ENCODE results near the gene GNAI2.

The GNAI2 gene

DNA sequence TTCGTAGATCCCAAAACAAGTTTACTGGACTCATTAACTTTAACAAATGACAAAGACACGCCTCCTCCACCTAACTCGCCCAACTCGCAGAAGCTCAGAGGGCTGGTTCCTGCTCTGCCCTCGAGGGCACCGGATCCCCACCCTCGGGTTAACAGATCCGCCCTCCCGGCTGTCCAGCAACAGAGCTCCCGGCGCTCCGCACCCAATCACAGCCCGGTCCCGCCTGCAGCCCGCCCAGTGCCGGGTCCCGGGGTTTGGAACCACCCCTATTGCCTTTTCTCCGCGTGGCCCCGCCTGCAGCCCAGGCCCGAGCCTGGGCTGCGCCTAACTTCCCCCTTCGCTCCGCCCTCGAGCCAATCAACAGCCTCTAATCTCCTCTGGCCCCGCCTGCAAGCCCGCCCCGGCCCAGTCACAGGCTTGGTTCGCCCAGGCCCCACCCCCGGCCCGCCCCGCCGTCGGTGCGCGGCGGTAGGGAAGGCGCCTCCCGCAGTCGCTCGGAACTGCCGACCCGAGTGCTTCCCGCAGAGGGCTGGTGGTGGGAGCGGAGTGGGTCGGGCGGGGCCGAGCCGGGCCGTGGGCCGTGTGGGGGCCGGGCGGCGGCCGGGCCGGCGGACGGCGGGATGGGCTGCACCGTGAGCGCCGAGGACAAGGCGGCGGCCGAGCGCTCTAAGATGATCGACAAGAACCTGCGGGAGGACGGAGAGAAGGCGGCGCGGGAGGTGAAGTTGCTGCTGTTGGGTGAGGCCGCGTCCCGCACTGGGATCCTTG is at the start of gene GNAI2:
Gene GNAI2 (plus strand): TSS at position 489 of the 768 bp plus-strand sequence. CDS start 132 bp downstream, at position 621.
- peak; percentile 99 for DNase-seq (ENCODE audit: low spot score)

DNA sequence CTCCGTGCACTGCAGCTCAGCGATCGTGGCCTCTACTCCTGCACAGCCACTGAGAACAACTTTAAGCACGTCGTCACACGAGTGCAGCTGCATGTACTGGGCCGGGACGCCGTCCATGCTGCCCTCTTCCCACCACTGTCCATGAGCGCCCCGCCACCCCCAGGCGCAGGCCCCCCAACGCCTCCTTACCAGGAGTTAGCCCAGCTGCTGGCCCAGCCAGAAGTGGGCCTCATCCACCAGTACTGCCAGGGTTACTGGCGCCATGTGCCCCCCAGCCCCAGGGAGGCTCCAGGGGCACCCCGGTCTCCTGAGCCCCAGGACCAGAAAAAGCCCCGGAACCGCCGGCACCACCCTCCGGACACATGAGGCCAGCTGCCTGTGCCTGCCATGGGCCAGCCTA is 48.3 kb upstream of the GNAI2 start:
- no peak for DNase-seq (ENCODE audit: low spot score)

DNA sequence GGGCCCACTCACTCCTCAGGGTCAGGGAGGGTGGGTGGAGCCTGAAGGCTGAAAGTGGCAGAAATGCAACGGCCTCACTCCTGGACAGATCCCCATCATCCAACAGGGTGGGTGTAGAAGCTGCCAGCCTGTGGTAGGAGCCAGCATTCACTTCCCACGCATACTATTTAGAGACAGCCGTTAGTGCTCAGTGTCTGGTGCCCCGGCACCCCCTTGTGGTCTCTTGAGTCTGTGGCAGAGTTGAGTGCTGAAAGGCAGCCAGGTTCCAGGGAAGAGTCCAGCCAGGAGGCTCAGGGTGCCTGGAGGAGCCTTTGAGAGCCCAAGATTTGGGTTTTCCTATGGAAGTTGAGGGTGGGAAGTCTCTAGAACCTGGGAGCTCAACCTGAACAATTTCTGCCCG is 46.7 kb upstream of the GNAI2 start:
- DNase-seq (ENCODE audit: low spot score), result peak; percentile 88

DNA sequence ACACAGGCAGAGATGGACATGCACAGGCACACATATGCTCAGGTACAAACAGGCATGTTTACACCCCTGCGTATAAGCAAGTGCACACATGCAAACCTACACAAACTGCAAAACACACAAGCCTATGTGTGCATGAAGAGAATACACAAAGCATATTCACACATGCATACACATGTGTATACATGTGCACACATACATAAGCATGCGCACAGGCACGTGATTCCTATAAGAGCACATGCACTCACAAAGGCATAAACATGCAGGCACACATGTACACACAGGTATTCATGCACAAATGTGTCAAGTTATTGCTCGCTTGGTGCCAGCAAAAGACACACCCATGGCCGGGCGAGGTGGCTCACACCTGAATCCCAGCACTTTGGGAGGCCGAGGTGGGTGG is 46.0 kb upstream of the GNAI2 start:
- no peak for DNase-seq (ENCODE audit: low spot score)

DNA sequence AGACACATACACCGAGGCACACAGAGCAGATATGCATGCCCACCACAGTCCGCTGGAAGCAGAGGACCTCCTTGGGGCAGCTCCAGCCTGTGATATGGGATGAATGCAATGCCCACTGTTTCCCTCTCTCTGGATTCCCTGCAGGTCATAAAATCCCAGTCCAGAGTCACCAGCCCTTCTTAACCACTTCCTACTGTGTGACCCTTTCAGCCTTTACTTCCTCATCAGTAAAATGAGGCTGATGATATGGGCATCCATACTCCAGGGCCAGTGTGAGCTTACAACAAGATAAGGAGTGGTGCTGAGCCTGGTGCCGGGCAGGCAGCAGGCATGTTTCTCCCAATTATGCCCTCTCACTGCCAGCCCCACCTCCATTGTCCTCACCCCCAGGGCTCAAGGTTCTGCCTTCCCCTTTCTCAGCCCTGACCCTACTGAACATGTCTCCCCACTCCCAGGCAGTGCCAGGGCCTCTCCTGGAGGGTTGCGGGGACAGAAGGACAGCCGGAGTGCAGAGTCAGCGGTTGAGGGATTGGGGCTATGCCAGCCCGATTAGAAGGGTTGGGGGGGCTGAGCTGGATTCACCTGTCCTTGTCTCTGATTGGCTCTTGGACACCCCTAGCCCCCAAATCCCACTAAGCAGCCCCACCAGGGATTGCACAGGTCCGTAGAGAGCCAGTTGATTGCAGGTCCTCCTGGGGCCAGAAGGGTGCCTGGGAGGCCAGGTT is 44.9 kb upstream of the GNAI2 start, which contains the start of gene GNAT1:
Gene GNAT1 (plus strand): TSS at position 675 of the 725 bp plus-strand sequence. CDS start 116 bp downstream, outside the sequence.
- no peak for DNase-seq (ENCODE audit: low spot score)

DNA sequence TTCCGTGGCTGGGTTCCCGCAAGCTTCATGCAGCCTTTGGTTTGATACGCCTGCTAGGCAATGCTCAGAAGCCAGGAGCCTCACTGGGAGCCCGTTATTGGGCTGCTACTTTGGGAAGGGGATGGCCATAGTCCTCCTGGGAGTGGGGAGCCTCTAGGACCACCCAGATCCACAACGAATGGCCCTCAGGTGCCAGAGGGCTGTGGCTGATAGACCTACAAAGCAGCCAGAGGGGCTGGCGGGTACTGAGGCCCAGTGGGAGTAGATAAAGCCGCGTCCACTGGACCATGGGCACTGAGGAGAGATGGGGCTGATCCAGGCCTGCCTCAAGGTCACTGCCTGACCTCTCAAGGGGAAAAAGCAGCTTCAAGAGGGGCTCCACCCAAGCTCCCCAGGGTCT is 43.9 kb upstream of the GNAI2 start:
- DNase-seq (ENCODE audit: low spot score), result no peak

DNA sequence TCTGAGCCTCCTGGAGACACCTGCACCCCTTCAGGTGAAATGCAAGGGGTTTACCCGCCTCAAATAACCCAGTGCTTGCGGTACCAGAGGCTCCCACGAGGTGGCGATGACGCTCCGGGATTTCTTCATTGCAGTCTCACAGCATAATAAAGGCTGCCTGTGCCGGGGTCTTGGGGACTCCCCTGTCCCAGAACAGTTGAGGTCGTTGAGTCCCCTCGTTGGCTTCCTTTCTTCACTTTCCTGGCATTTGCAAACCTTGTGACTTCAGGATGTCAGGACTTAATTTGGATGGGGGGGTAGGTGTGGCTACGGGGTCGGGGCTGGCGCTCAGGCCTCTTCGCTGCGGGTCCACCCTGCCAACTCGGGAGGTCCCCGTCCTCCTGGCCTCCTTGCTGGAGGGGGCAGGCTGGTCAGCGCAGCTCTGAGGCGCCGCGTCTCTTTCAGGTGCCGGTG is 43.3 kb upstream of the GNAI2 start:
- DNase-seq (ENCODE audit: low spot score), result peak; percentile 88

DNA sequence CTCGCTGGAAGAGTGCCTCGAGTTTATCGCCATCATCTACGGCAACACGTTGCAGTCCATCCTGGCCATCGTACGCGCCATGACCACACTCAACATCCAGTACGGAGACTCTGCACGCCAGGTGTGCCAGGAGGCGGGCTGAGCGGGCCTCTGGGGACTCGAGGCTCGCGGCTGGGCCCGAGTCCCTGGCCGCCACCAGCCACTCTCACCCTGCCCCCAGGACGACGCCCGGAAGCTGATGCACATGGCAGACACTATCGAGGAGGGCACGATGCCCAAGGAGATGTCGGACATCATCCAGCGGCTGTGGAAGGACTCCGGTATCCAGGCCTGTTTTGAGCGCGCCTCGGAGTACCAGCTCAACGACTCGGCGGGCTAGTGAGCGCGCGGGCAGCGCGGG is 42.7 kb upstream of the GNAI2 start:
- DNase-seq (ENCODE audit: low spot score), result no peak

DNA sequence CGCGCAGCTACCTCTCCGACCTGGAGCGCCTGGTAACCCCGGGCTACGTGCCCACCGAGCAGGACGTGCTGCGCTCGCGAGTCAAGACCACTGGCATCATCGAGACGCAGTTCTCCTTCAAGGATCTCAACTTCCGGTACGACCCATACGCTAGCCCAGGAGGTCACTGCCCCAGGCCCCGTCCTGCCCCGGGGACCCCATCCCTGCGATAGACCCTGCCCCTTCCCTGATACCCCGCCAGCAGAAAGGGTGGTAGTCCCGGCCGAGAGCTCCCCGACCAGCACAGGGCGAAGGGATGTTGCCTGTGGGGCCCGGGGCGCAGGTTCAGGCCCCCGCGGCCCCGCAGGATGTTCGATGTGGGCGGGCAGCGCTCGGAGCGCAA is 42.3 kb upstream of the GNAI2 start:
- no peak for DNase-seq (ENCODE audit: low spot score)

DNA sequence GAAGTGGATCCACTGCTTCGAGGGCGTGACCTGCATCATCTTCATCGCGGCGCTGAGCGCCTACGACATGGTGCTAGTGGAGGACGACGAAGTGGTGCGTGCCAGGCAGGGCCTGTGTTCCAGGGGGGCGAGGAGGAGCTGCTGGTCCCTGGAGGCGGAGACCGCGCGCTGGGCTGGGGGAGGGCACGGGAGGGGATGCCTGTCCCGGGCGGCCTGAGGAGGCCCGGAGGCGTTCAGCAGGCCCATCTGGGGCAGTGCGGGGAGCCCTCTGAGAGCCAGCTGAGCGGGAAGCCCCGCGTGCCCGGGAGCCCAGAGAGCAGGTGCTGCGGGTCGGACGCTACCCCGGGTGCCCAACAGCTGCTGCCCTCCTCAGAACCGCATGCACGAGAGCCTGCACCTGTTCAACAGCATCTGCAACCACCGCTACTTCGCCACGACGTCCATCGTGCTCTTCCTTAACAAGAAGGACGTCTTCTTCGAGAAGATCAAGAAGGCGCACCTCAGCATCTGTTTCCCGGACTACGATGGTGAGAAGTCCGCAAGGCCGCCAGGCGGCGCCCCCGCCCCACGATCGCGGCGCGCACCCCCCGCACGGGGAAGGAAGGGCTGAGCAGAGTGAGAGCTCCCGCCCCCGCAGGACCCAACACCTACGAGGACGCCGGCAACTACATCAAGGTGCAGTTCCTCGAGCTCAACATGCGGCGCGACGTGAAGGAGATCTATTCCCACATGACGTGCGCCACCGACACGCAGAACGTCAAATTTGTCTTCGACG is 41.7 kb upstream of the GNAI2 start:
- peak; percentile 94 for DNase-seq (ENCODE audit: low spot score)

DNA sequence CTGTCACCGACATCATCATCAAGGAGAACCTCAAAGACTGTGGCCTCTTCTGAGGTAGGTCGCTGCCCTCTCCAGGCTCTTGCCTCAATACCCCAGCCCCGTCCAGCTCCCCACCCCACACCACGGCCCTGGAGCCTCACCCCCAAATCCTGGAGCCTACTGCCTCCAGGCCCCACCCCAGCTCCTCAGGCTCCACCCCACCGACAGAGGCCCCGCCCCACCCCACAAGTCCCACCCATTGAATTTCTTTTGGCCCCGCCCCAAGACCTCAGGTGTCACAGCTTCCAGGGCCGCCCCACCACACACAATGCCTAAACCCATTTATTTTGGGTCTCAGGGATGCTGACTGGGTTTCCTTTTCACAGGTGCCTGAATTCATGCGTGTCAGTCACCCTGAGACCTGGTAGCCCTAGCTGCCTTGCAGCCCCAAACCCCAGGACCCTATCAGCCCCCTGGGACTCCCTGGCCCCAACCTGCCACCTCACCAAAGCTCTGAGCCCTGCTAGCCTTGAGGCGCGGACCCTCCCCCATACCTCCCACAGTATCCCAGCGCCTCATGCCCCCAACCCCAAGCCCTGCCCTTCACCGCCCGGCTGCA is 41.0 kb upstream of the GNAI2 start:
- DNase-seq (ENCODE audit: low spot score), result peak; percentile 72

DNA sequence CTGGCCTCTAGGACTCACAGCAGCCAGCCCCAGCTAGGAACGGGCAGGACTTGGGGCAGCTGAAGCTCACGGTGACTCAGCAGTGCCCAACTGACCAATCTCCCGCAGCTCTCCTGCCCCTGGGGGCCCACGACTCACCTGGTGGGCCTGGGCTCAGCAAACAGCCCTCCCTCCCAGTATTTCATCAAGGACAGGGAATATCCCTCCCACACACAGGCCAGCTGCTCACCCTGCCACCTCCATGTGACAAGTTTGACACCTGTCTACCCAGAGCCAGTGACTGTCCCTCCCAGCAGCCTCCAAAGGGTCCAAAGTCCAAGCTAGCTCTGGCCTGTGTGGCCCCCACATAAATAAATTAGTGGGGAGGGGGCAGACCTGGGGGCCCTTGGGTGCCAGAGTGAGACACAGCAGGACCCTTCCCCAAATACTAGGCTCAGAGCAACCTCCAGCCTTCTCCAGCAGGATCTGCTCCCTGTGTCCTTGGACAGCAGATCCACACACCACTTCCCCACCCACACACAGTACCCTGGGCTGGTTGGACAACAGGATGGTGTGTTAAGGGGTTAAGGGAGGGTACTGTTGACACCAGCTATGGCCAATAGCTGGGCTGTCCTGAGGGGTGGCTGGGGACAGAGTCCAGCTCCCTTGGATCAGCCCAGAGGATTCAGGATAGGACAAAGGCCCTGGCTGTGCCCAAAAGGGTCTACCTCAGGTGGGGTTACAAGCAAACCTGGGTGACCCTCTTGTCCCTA is 40.3 kb upstream of the GNAI2 start:
- peak; percentile 93 for DNase-seq (ENCODE audit: low spot score)

DNA sequence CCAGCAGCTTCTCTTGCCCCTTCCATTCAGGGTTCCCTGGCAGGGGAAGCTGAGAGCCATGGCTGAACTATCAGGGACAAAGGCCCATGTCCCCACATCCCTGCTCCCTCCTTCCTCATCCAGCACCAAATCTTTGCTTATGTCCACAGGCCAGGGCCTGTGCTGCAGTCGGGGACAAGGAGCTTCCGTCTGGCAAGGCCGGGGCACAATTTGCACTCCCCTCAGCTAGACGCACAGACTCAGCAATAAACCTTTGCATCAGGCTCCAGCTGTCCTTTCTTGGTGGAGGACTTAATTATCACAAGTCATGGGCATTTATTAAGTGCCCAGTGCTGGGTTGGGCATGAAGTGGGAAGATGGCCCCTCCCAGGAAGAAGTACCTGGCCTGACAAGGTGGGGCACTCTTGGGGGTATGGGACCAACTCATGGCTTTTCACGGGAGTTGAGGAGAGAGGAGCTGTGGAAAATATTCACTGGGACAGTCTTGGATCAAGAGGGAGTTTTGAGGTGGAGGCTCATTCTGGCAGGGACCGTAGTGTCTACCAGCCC is 39.7 kb upstream of the GNAI2 start:
- DNase-seq (ENCODE audit: low spot score), result peak; percentile 52

DNA sequence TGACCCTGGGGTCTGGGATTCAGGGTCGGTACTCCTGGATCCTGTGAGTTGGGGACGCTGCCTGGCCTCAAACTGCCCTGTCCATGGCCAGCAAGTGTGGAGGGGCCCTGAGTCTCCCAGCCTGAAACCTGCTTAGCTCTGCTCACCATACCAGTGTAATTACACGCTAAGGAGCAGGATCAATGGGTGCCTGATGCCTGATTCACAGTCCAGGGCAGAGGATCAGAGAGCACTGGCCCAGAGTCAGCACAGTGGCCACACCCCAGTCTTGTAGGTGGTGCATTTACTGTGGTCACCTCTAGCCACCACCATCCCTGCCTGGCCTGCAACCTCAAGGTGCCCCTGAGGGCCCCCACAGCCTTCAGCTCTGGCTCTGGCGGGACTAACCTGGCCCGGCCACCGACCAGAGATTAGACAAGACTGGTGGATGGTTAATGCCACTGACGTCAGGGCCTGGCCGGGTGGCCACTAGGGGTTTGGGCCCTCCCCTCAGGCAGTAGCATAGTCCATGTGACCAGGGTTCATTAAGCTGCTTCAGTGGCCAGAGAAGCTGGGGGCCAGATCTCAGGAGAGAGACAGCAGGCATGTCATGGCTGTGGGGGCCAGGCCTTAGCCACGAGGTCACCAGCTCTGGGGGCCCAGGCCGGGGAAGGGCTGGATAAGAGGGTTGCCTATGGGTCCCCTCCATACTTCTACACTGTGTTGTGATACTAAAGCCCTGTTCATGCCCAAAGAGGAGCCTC is 34.3 kb upstream of the GNAI2 start:
- no peak for DNase-seq (ENCODE audit: low spot score)

DNA sequence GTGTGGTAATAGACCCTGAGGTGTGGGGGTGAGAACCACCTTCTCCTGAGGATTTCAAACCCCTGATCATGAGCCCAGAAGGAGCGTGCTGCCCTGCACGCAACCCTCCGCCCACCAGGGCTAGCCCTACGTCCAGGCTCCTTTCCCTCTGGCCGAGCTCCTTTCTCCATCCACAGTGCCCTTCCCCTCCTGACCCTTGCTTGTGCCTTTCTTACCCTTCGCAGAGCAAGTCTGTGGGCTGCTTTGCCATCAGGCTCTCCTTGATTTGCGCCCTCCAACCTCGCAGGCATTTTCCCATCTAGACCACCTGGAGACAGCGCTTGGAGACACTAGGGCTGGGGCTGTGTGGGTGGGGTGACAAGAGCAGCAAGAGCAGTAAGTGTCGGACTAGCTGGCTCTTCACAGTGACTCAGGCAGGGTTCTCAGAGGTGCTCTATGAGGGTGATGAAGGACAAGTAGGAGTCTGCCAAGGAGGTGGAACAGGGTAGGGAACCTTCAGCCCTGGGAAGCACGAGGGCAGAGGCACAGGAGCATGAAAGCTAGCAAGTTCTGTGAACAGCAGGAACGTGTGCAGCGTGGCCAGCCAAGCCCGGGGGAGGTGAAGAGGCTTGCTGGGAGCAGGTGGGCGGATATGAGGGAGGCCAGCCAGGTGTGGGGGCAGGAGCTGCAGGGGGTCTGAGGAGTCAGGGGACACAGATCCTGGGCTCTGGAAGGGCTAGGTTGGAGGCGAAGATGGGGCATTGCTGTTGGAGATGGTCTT is 33.5 kb upstream of the GNAI2 start:
- no peak for DNase-seq (ENCODE audit: low spot score)

DNA sequence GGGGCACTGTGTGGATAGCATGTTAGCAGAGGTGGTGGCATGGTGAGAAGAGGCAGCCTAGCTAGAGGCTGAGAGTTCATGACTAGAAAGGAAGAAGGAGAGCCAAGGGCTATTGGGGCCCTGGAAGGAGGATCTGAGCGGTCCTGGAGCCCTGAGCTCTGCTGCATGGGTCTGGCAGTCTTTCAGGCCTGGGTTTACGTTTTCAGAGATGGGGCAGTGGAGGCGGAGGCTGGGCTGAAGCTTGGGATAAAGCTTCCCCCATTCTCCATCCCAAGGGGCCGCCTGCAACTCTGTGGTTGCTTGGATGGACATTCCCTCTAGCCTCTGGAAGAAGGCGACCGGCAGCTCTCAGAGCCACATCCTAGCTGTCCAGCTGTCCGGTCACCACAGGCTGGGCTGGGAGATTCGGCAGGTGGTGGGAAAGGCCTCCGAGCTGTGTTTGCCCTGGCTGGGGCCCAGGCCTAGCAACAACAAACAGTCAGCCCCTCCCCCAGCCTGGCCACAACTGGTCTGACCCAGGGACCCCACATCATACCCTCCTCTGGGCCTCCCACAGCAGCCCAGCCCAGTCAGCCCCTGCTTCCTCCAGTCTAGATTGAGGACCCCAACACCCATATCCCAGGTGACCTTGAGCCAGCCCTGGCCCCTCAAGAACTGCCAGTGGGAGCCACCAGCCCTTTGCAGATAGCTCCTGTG is 32.7 kb upstream of the GNAI2 start:
- DNase-seq (ENCODE audit: low spot score), result no peak

DNA sequence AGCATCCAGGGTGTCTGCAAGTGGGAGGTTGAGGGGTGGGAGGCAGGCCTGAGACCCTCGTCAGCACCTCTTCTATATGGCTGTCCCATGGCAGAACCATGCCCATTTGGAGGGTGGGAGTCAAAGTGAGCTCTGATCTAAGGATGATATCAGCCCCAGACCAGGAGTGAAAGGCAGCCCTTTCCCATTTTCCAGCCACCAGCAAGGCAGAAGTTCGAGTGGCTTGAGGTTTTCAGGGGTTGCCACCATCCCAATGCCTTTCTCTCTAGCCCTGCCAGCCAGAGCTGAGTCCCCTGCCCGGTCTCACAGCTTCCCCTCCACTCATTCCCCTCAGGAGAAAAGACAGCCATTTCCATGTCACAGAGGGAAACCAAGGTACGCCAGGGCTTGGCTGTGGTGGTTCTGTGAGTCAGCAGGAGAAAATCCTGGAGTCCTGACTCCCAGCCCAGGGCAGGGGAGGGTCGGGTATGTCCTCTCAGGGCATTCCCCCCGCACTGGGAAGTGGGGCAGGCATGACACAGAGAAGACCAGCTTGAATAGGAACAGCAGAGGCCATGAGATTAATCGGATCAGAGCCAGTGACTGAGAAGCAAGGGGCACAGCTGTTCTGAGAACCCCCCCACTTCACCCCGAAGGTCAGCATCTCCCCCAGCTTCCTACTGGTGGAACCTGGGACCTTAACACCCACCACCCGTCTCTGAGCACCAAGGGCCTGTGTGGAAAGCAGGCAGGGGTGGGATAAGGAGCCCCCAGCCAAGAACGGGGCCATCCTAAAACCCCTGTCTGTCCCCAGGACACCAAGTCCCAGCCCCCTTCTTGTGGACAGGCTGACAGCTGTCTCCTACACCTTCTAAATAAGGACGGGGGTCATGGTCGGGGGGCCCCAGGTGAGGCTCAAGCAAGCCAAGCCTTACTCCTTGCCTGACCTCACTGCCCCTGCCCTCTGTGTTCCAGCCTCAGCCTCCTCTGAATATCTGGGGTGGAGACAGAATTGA is 31.9 kb upstream of the GNAI2 start:
- DNase-seq (ENCODE audit: low spot score), result peak; percentile 8

Measured in HuH-7.5 (cell line).